ENCODE results near the gene NOL12.

GRCh38 chr22:37674248-37674647 is 11.9 kb upstream of the NOL12 start:
- TF ChIP-seq CTCF (IDR thresholded peaks at IDR 0.05; ENCODE audit: insufficient read depth, low read depth, low read length): no peak
- no peak for TF ChIP-seq EZH2 (IDR thresholded peaks at IDR 0.05; ENCODE audit: insufficient read depth, low read length)

All from astrocyte (in vitro differentiated cells and primary cell).